H1 (cell line): ENCODE results near the gene WDR35. TPM values are rescaled to one million over a fixed set of nuclear protein-coding genes. Genes with fewer than 3 reads are reported as not detected.

Experiments used
- CTCF ChIA-PET: fragments of 300-600 bp; sonication (Branson Sonifier 250); formaldehyde crosslinking; loops from one replicate; lab custom pipeline; 2021; ENCODE audit not compliant: partially characterized antibody; lab: Charles Lee
- POLR2A ChIA-PET: fragments of 300-600 bp; sonication (Branson Sonifier 250); formaldehyde crosslinking; loops from one replicate; lab custom pipeline; 2021; ENCODE audit warnings: inconsistent platforms; ENCODE audit not compliant: partially characterized antibody; lab: Charles Lee
- DNase-seq, 2 experiments: peaks; one replicate each; pipeline versions ENCODE4 v3.0.0 to v3.0.0-alpha.2; 2010 to 2022; ENCODE audit warnings: low spot score in 2 of 2, low read depth in 1 of 2, mixed read lengths in 1 of 2
- FAIRE-seq: peaks from 2 replicates; lab custom pipeline; 2011; peaks lifted over from hg19 to GRCh38; lab: Jason Lieb, UNC
- H2AFZ ChIP-seq: 2 replicates; pipeline ENCODE4 v1.8.1; 2012; ENCODE audit warnings: low read length, inconsistent platforms
- H2AK5ac ChIP-seq: 2 replicates; pipeline ENCODE4 v1.6.1; 2013; ENCODE audit warnings: low read depth, low read length
- H2BK120ac ChIP-seq: replicated peaks from 2 replicates; pipeline ENCODE3; 2013; ENCODE audit warnings: low read depth, low read length, inconsistent platforms
- H2BK12ac ChIP-seq: 2 replicates; pipeline ENCODE4 v1.6.1; 2013; ENCODE audit warnings: low read depth, low read length
- H2BK15ac ChIP-seq: 2 replicates; pipeline ENCODE4 v1.6.1; 2013; ENCODE audit warnings: low read length
- H2BK20ac ChIP-seq: 2 replicates; pipeline ENCODE4 v1.6.1; 2013; ENCODE audit warnings: low read length
- H2BK5ac ChIP-seq: 2 replicates; pipeline ENCODE4 v1.6.1; 2013; ENCODE audit warnings: low read depth, low read length
- H3K14ac ChIP-seq: 2 replicates; pipeline ENCODE4 v1.6.1; 2013; ENCODE audit warnings: inconsistent platforms; ENCODE audit not compliant: insufficient read length
- H3K18ac ChIP-seq: 2 replicates; pipeline ENCODE4 v1.6.1; 2013; ENCODE audit warnings: low read length; ENCODE audit errors: extremely low read depth
- H3K23ac ChIP-seq: 2 replicates; pipeline ENCODE4 v1.6.1; 2013; ENCODE audit warnings: inconsistent platforms; ENCODE audit not compliant: insufficient read length
- H3K23me2 ChIP-seq: 2 replicates; pipeline ENCODE4 v1.6.1; 2013; ENCODE audit warnings: low read depth, low read length
- H3K27ac ChIP-seq: 2 replicates; pipeline ENCODE4 v1.6.1; 2011; ENCODE audit warnings: low read depth, low read length, inconsistent platforms
- H3K27me3 ChIP-seq, 4 experiments: replicated peaks in 1 of 4; 1 replicate in 1 of 4; 2 replicates in 3 of 4; pipeline versions ENCODE4 v1.6.1 to v1.8.1; 2011 to 2013; ENCODE audit warnings: low read length in 3 of 4, mild to moderate bottlenecking in 3 of 4, inconsistent platforms in 2 of 4, mixed read lengths in 2 of 4, moderate library complexity in 1 of 4; ENCODE audit not compliant: control insufficient read depth in 3 of 4, insufficient read depth in 3 of 4; ENCODE audit errors: extremely low read depth in 1 of 4
- H3K36me3 ChIP-seq, 4 experiments: 2 replicates each; pipeline versions ENCODE4 v1.6.1 to v1.8.1; 2011 to 2013; ENCODE audit warnings: mild to moderate bottlenecking in 4 of 4, low read length in 3 of 4, moderate library complexity in 2 of 4, control low read depth in 1 of 4, inconsistent platforms in 1 of 4; ENCODE audit not compliant: insufficient read depth in 4 of 4, control insufficient read depth in 2 of 4
- H3K4ac ChIP-seq: replicated peaks from 2 replicates; pipeline ENCODE3; 2013; ENCODE audit warnings: low read length, low read depth, mixed read lengths, inconsistent platforms; ENCODE audit not compliant: insufficient read length
- H3K4me1 ChIP-seq, 4 experiments: replicated peaks in 1 of 4; 1 replicate in 1 of 4; 2 replicates in 3 of 4; pipeline versions ENCODE4 v1.6.1 to v1.8.1; 2011 to 2013; ENCODE audit warnings: low read length in 3 of 4, inconsistent platforms in 2 of 4, mixed read lengths in 1 of 4; ENCODE audit not compliant: insufficient read depth in 4 of 4, control insufficient read depth in 3 of 4
- H3K4me2 ChIP-seq, 2 experiments: 2 replicates each; pipeline versions ENCODE4 v1.6.1 to v1.8.1; 2011 to 2013; ENCODE audit warnings: low read depth in 2 of 2, low read length in 2 of 2, control low read depth in 1 of 2, inconsistent platforms in 1 of 2, mild to moderate bottlenecking in 1 of 2; ENCODE audit not compliant: insufficient read depth in 1 of 2
- H3K4me3 ChIP-seq, 4 experiments: fragments of 200-600, 300-600 bp in 1 of 4; sonication (generic), shearing (Covaris generic), sonication (Bioruptor Twin) in 1 of 4; 2 replicates each; pipeline versions ENCODE4 v1.5.1 to v1.8.1; 2011 to 2016; ENCODE audit warnings: low read length in 4 of 4, low read depth in 3 of 4, control low read depth in 2 of 4, inconsistent platforms in 2 of 4, mild to moderate bottlenecking in 2 of 4, mixed read lengths in 1 of 4, moderate library complexity in 1 of 4; ENCODE audit not compliant: insufficient read depth in 2 of 4; ENCODE audit errors: extremely low read depth in 1 of 4
- H3K56ac ChIP-seq: replicated peaks from 2 replicates; pipeline ENCODE3; 2013; ENCODE audit warnings: low read depth, mild to moderate bottlenecking, mixed read lengths, low read length, inconsistent platforms; ENCODE audit not compliant: insufficient read length
- H3K79me1 ChIP-seq: 2 replicates; pipeline ENCODE4 v1.6.1; 2013; ENCODE audit warnings: low read depth, low read length, control low read depth
- H3K79me2 ChIP-seq, 2 experiments: 2 replicates each; pipeline versions ENCODE4 v1.6.1 to v1.8.1; 2012 to 2013; ENCODE audit warnings: low read length in 2 of 2, mild to moderate bottlenecking in 2 of 2, inconsistent platforms in 1 of 2; ENCODE audit not compliant: insufficient read depth in 2 of 2, control insufficient read depth in 1 of 2
- H3K9ac ChIP-seq, 4 experiments: replicated peaks in 1 of 4; 1 replicate in 1 of 4; 2 replicates in 3 of 4; pipeline versions ENCODE4 v1.6.1 to v1.8.1; 2011 to 2013; ENCODE audit warnings: low read depth in 3 of 4, low read length in 3 of 4, control low read depth in 2 of 4, mild to moderate bottlenecking in 2 of 4, moderate library complexity in 2 of 4, inconsistent platforms in 1 of 4; ENCODE audit errors: extremely low read depth in 1 of 4
- H3K9me3 ChIP-seq, 2 experiments: 2 replicates each; pipeline versions ENCODE4 v1.6.1 to v1.8.1; 2012 to 2013; ENCODE audit warnings: mild to moderate bottlenecking in 2 of 2, moderate library complexity in 2 of 2, control low read depth in 1 of 2, inconsistent platforms in 1 of 2, low read depth in 1 of 2, low read length in 1 of 2, mixed read lengths in 1 of 2; ENCODE audit not compliant: insufficient read depth in 2 of 2
- H4K20me1 ChIP-seq, 2 experiments: replicated peaks in 1 of 2; 2 replicates each; pipeline versions ENCODE3 to v1.8.1; 2011 to 2013; ENCODE audit warnings: inconsistent platforms in 2 of 2, low read length in 2 of 2, mild to moderate bottlenecking in 1 of 2; ENCODE audit not compliant: insufficient read depth in 2 of 2, control insufficient read depth in 1 of 2
- H4K5ac ChIP-seq: 2 replicates; pipeline ENCODE4 v1.6.1; 2013; ENCODE audit warnings: low read length, low read depth, mixed read lengths, inconsistent platforms; ENCODE audit not compliant: insufficient read length
- H4K8ac ChIP-seq: 2 replicates; pipeline ENCODE4 v1.8.0; 2013; ENCODE audit warnings: mild to moderate bottlenecking, moderate library complexity, low read length, inconsistent platforms; ENCODE audit not compliant: insufficient read depth; ENCODE audit errors: extremely low read depth
- H4K91ac ChIP-seq: replicated peaks from 2 replicates; pipeline ENCODE3; 2013; ENCODE audit warnings: low read length, mixed read lengths, inconsistent platforms; ENCODE audit not compliant: insufficient read length
- CHD2 ChIP-seq: IDR thresholded peaks from 2 replicates; pipeline ENCODE4 v1.6.1; 2012; ENCODE audit warnings: low read length, improper control_type of control experiment
- WGBS, 2 experiments: shearing (Covaris generic) in 1 of 2; methylation state at CpG; one replicate each; pipeline versions ENCODE4 v1.1.6 to v1.1.7; 2013 to 2015; ENCODE audit warnings: low lambda C conversion rate in 2 of 2, mixed read lengths in 2 of 2, inconsistent platforms in 1 of 2, low coverage in 1 of 2, missing lambda C conversion rate in 1 of 2; ENCODE audit not compliant: insufficient replicate concordance in 2 of 2, insufficient coverage in 1 of 2, insufficient read length in 1 of 2; ENCODE audit errors: extremely low coverage in 1 of 2, missing lambda C conversion rate in 1 of 2; 5-methylcytosine and 5-hydroxymethylcytosine counted together
- polyA plus RNA-seq, 7 experiments: library from polyadenylated mRNA; depleted of rRNA in 3 of 7; stranded (reverse) in 5 of 7; unstranded in 2 of 7; fragments of >200 nt in 5 of 7; fragments of 200-250 nt in 2 of 7; gene quantifications; 1 replicate in 5 of 7; 2 replicates in 1 of 7; 4 replicates in 1 of 7; pipeline versions ENCODE4 v1.2.1 to v1.2.3, GENCODE V29; 2011 to 2013; ENCODE audit warnings: missing spikeins in 2 of 7, mixed read lengths in 2 of 7
- total RNA-seq: library from RNA; stranded (reverse); fragmentation: NEBNext Ultra II Directional; extraction: Animal tissue kit (Norgen Biotek cat#: 25700); gene quantifications from 2 replicates; pipeline ENCODE4 v1.2.1, GENCODE V29; 2021

WDR35 gene
- total and polyA plus RNA-seq, 2 of the 8 experiments (the other 6 are each of a cell fraction or from before 2014, with no cell fraction given): 9.0 to 25.5 TPM

DNA sequence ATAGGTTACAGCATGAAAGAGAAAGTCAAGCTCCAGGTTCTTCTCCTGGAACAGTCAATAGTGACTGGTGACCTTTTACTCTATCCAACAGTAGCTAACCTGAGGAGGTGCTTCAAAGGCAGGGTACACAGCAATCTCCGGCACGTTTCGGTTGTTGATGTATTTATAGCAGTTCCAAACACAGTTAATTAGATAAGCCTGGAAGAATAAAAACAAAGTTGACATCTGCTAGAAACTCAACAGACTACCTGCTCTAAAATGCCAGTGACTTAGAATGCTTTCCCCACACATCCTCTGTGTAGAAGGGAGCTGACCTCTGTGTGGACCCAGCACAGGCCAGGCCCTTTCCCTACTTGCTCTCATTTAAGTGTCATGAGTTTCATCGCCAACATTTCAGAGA is 44.3 kb upstream of the WDR35 start:
- Histone ChIP-seq H3K9me3 (no peaks in the 10 kb centered on the region), H3K27ac (no peak overlapping the region), H2BK12ac (no peak overlapping the region), H3K9ac (no peak overlapping the region), H3K14ac (no peak overlapping the region), H3K79me1 (no peaks in the 10 kb centered on the region), H3K4me3 (no peak overlapping the region), H2BK120ac (no peak overlapping the region), H2BK5ac (no peak overlapping the region), H4K20me1 (peaks cover 5 to 11% of the 10 kb centered on the region in 2 experiments), H3K56ac (no peak overlapping the region), H3K4ac (no peak overlapping the region), H2BK20ac (no peak overlapping the region), H3K23me2 (no peaks in the 10 kb centered on the region), H3K23ac (no peak overlapping the region), H2AK5ac (no peak overlapping the region), H3K4me1 (no peaks in the 10 kb centered on the region), H4K8ac (no peak overlapping the region), H3K27me3 (no peaks in the 10 kb centered on the region), H2BK15ac (no peak overlapping the region), H3K18ac (no peak overlapping the region), H4K91ac (no peak overlapping the region), H2AFZ (no peak overlapping the region), H3K36me3 (peaks cover 18 to 74% (median 51%) of the 10 kb centered on the region in 4 experiments), H4K5ac (no peak overlapping the region), H3K4me2 (no peak overlapping the region), H3K79me2 (peaks cover 0 to 4% of the 10 kb centered on the region in 2 experiments; a peak in 1 of 4 replicates)
- FAIRE-seq (no peak), DNase-seq (no peak)
- 94% methylated on average over 4 of the region's 4 CpGs; no CpG with 5 or more reads in 1 of the 2 experiments for WGBS, 2 experiments
- TF ChIP-seq CHD2: no peak
- CTCF ChIA-PET: interaction anchor here (1.4 to 6.1 kb wide), 5 partner anchors 9 to 70 kb away, joined by 3 to 30 read pairs (median 5); no protein-coding TSS in a partner anchor
- POLR2A ChIA-PET: interaction anchor here (1.1 to 2.4 kb wide), 2 partner anchors 9 to 17 kb away, joined by 4 to 6 read pairs; partner anchors contain the start of gene LAPTM4A
